ENCODE measurements around the gene E2F8. TPM values are rescaled to one million over a fixed set of nuclear protein-coding genes. Genes with fewer than 3 reads are reported as not detected.
"Not testable (repeated sequence)": the region's sequence is repeated elsewhere in the genome, so short reads cannot be mapped to it uniquely, and the experiment has no call there.

Gene E2F8
- total RNA-seq, 1 donor from 2014 or later: 6.9 TPM

DNA sequence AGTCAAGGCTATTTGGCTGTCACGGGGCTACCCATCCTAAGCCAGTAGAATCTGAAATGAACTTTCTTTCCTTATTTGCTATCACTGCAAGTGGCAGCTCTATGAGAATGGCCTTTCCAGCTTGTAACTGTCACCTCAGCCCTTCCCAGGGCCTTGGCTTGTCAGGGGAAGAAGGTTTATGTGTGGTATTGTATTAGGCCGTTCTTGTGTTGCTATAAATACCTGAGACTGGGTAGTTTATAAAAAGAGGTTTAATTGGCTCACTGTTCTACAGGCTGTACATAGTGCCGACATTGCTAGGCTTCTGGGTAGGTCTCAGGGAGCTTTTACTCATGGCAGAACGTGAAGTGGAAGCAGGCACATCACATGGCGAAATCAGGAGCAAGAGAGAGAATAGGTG is 26.8 kb upstream of the E2F8 start:
- DNase-seq (ENCODE audit: low read depth): no peak
- no peak overlapping the region for H3K4me3 ChIP-seq (ENCODE audit: low read depth, low read length)
- TF ChIP-seq, protein P1, sequence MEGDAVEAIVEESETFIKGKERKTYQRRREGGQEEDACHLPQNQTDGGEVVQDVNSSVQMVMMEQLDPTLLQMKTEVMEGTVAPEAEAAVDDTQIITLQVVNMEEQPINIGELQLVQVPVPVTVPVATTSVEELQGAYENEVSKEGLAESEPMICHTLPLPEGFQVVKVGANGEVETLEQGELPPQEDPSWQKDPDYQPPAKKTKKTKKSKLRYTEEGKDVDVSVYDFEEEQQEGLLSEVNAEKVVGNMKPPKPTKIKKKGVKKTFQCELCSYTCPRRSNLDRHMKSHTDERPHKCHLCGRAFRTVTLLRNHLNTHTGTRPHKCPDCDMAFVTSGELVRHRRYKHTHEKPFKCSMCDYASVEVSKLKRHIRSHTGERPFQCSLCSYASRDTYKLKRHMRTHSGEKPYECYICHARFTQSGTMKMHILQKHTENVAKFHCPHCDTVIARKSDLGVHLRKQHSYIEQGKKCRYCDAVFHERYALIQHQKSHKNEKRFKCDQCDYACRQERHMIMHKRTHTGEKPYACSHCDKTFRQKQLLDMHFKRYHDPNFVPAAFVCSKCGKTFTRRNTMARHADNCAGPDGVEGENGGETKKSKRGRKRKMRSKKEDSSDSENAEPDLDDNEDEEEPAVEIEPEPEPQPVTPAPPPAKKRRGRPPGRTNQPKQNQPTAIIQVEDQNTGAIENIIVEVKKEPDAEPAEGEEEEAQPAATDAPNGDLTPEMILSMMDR (conservative IDR thresholded peaks at IDR 0.05; ENCODE audit: low read depth, low read length): no peak

DNA sequence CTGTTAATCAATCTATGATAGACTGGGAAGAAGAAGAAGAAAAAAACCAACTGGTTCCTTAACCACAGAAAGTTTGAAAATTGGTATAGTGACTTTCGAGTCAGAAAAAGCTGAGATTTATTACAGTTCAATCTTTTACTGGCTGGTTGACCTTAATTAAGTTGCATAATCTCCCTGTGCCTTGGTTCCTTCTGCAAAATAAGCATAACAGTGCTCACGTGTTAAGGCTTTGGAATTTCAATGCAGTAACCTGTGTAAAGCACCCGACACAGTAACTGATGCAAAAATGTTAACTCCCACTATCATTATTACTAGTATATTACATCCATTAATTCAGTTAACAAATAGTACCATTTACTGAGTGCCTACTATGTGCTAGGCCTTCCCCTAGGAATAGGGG is 22.6 kb upstream of the E2F8 start:
- no peak for DNase-seq (ENCODE audit: low read depth)
- TF ChIP-seq, protein P1 (conservative IDR thresholded peaks at IDR 0.05; ENCODE audit: low read depth, low read length): no peak
- H3K4me3 ChIP-seq (ENCODE audit: low read depth, low read length): no peak overlapping the region

- H3K4me3 ChIP-seq (ENCODE audit: low read depth, low read length): no peak overlapping the region
- no peak for DNase-seq (ENCODE audit: low read depth)
- TF ChIP-seq, protein P1 (conservative IDR thresholded peaks at IDR 0.05; ENCODE audit: low read depth, low read length): peak; percentile 98
Observed at GRCh38 chr11:19259487-19260345, 19.0 kb upstream of the E2F8 start.

GRCh38 chr11:19258641-19259230 is 18.0 kb upstream of the E2F8 start:
- TF ChIP-seq, protein P1 (conservative IDR thresholded peaks at IDR 0.05; ENCODE audit: low read depth, low read length): no peak
- DNase-seq (ENCODE audit: low read depth): no peak
- H3K4me3 ChIP-seq (ENCODE audit: low read depth, low read length): no peak overlapping the region

DNA sequence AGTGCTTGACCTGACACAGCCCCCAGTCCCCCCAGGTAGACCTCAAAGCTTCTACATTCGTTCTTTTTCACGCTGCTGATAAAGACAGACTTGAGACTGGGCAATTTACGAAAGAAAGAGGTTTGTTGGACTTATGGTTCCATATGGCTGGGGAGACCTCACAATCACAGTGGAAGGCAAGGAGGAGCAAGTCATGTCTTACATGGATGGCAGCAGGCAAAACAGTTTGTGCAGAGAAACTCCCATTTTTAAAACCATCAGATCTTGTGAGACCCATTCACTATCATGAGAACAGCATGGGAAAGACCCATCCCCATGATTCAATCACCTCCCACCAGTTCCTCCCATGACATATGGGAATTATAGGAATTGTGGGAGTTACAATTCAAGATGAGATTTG is 13.7 kb upstream of the E2F8 start:
- DNase-seq (ENCODE audit: low read depth); H3K4me3 ChIP-seq (ENCODE audit: low read depth, low read length): not testable (repeated sequence)

- no peak overlapping the region for H3K4me3 ChIP-seq (ENCODE audit: low read depth, low read length)
- DNase-seq (ENCODE audit: low read depth): no peak
- TF ChIP-seq, protein P1 (conservative IDR thresholded peaks at IDR 0.05; ENCODE audit: low read depth, low read length): no peak
Observed at GRCh38 chr11:19253817-19254216, 13.1 kb upstream of the E2F8 start.

GRCh38 chr11:19253153-19253745 is 12.5 kb upstream of the E2F8 start:
- H3K4me3 ChIP-seq (ENCODE audit: low read depth, low read length): no peak overlapping the region
- TF ChIP-seq, protein P1 (conservative IDR thresholded peaks at IDR 0.05; ENCODE audit: low read depth, low read length): no peak
- DNase-seq (ENCODE audit: low read depth): no peak
